Activated T-helper 17 cell treated with anti-CD3 and anti-CD28 coated beads, Interleukin-2, amount 50 U/mL, for 72 hours (primary cell): ENCODE data around the gene CAMK2G. TPM values are rescaled to one million over a fixed set of nuclear protein-coding genes. Genes with fewer than 3 reads are reported as not detected.

Experiments used
- ATAC-seq: fragments of 150-1000 bp; cut with Tn5 transposase; replicated peaks from 2 replicates; pipeline ENCODE4 v1.10.0; 2021; ENCODE audit warnings: mild to moderate bottlenecking, moderate library complexity
- H3K27ac Mint-ChIP-seq: one replicate; pipeline ENCODE4 v1.8.0; 2022; ENCODE audit warnings: mixed read lengths
- H3K27me3 Mint-ChIP-seq: one replicate; pipeline ENCODE4 v1.8.0; 2022; ENCODE audit warnings: mixed read lengths
- H3K36me3 Mint-ChIP-seq: one replicate; pipeline ENCODE4 v1.8.0; 2022; ENCODE audit warnings: low read depth, mild to moderate bottlenecking, mixed read lengths
- H3K4me1 Mint-ChIP-seq: one replicate; pipeline ENCODE4 v1.8.0; 2022; ENCODE audit warnings: mixed read lengths
- H3K4me3 Mint-ChIP-seq: one replicate; pipeline ENCODE4 v1.8.0; 2022; ENCODE audit warnings: mild to moderate bottlenecking, mixed read lengths
- H3K9me3 Mint-ChIP-seq: one replicate; pipeline ENCODE4 v1.8.0; 2022; ENCODE audit warnings: mixed read lengths
- total RNA-seq, 2 donors: library from RNA; stranded (reverse); gene quantifications; one replicate each; pipeline ENCODE4 v1.2.3, GENCODE V29; 2022

CAMK2G gene
- total RNA-seq, 2 donors from 2014 or later, result 19.5 to 23.2 TPM

DNA sequence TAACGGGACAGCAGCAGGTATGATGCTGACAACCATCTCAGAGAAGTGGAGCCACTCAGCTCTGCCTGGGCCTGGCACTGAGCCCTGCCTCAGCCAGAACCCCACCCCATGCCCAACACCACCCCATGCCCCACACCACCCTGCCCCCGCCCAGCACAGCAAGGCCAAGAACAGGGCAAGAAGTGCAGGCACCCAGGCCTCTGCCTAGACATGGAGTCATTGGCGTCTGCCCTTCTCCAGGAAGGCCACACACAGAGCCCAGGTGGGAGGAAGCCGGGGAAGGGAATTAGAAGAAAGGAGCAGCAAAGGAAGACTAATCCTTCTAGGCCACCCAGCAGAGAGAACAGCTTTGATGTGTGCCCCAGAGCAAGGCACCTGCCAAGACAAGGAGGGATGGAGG, 18.9 kb downstream of the CAMK2G start:
- Mint-ChIP-seq H3K4me3 (no peak overlapping the region), H3K4me1 (peaks cover 19% of the 10 kb centered on the region), H3K9me3 (no peaks in the 10 kb centered on the region), H3K36me3 (peaks cover 47% of the 10 kb centered on the region), H3K27me3 (no peaks in the 10 kb centered on the region), H3K27ac (peak overlapping the region; percentile 72)
- ATAC-seq, result no peak

DNA sequence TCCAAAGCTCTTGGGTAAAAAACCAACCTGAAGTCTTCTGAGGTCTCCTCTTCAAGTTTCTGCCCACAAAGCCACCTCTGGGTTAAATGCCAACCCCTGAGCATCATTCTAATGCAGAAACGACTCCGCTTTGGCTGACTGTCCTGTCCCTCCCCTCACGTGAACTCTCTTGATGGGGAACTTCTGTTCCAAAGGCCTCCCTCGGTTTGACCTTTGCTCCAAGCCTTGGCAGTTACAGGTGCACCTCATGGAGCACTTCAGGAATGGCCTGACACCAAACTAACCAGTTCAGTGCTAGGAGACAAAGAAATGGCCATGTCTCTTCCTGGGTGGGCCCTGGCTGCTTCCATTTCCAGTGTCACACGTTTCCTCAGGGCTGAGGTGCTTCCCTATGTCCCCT, 20.0 kb downstream of the CAMK2G start:
- no peaks in the 10 kb centered on the region for H3K9me3 Mint-ChIP-seq
- H3K27me3 Mint-ChIP-seq, result no peaks in the 10 kb centered on the region
- H3K4me1 Mint-ChIP-seq, result peaks cover 23% of the 10 kb centered on the region
- no peak overlapping the region for H3K4me3 Mint-ChIP-seq
- H3K36me3 Mint-ChIP-seq, result peaks cover 46% of the 10 kb centered on the region
- peak overlapping the region; percentile 72 for H3K27ac Mint-ChIP-seq
- no peak for ATAC-seq

DNA sequence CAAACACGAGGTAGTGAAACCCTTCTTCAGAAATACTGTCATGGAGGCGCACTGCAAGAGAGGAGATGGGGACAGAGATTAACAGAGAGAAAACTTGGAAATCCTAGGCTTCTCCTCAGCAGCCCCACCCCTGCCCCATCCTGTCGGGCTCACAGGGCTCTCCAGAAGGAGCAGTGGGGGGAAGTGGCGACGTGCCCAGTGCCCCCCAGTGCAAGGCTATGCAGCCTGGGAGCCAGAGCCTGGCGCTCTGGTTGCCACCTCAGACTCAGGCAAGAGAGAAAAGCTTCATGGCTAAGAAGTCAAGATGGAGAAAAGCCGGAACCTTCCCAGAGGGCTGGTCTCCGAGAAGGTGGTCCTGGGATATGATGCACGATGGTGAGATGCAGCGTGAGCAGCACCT, 21.2 kb downstream of the CAMK2G start:
- Mint-ChIP-seq H3K4me1 (peaks cover 21% of the 10 kb centered on the region), H3K27ac (no peak overlapping the region), H3K27me3 (no peaks in the 10 kb centered on the region), H3K9me3 (no peaks in the 10 kb centered on the region), H3K36me3 (peaks cover 50% of the 10 kb centered on the region), H3K4me3 (no peak overlapping the region)
- ATAC-seq, result no peak

DNA sequence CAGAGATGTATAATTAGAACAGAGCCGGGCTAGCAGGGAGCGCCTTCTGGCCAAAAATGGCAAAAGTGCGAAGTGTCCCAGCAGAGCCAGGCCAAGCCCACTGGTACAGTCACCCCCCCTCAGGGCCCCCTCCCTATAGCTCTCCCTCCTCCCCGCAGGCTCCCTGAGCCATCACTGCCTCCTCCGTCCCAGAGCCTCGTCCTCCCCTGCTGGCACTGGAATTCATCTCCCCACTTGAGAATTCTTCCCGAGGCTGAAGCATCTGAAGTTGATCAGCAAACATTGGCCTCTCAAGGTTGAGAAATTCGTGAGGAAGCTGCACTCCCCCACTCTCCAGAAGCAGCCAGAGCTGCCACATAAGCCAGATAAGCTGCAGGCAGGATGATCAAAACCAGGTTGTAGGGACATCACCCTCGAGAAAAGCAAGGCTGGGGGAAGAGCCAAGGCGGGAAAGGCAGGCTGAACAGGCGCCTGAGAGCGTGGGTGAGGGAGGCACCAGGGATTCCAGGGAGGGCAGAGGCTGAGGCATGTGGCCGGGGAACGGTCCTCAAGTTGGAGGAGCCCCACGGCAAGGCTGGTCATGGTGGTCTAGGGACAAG, 23.4 kb downstream of the CAMK2G start:
- Mint-ChIP-seq H3K4me3 (no peak overlapping the region), H3K27ac (no peak overlapping the region), H3K36me3 (peaks cover 55% of the 10 kb centered on the region), H3K9me3 (no peaks in the 10 kb centered on the region), H3K4me1 (peaks cover 9% of the 10 kb centered on the region), H3K27me3 (no peaks in the 10 kb centered on the region)
- ATAC-seq, result no peak

DNA sequence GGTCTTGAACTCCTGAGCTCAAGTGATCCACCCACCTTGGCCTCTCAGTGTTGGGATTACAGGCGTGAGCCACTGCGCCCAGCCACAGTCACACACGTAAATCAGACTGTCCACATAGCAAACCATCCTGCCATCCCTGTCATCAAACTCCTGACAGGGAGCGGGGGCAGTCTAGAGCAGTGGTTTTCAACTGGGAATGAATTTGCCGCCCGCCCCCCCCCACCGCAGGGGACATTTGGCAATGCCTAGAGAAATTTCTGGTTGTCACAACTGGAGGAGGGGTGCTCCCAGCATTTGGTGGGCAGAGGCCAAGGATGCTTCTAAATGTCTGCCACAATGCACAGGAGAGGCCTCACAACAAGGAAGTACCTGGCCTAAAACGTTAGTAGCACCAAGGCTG, 24.1 kb downstream of the CAMK2G start:
- Mint-ChIP-seq H3K27me3 (no peaks in the 10 kb centered on the region), H3K36me3 (peaks cover 62% of the 10 kb centered on the region)

DNA sequence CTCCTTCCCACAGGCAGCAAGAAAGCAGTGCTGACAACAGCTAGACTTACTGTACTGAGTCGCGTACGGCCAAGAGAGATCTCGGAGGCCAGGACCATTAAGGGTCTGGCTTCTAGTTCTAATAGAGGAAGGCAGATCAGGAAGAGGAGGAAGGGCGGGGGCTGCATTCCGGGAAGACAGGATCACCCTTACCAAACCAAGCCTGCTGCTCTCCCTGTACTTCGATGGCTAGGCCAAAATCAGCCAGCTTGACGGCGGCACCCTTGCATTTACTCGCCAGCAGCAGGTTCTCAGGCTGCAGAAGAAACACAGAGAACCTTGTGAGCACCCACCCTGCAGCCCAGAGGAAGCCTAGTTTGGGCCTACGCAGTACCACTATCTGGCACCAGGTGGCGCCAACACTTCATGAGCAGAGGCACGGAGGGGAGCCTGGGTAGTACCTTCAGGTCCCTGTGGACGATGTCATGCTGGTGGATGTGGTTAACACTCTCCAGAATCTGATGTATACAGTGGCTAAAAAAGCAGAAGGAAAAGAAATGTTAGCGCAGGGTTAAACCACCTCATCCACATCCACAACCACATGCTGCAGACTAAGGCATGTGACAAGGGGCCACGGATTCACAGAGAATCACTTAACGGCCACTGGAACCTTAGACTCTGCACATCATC, 25.4 kb downstream of the CAMK2G start:
- no peaks in the 10 kb centered on the region for H3K9me3 Mint-ChIP-seq
- H3K4me1 Mint-ChIP-seq, result peaks cover 9% of the 10 kb centered on the region
- peak; percentile 99 for ATAC-seq
- H3K36me3 Mint-ChIP-seq, result peaks cover 74% of the 10 kb centered on the region
- peak overlapping the region; percentile 79 for H3K27ac Mint-ChIP-seq
- peak overlapping the region; percentile 51 for H3K4me3 Mint-ChIP-seq
- no peaks in the 10 kb centered on the region for H3K27me3 Mint-ChIP-seq

More for the DNA sequence above, 24.1 kb downstream of the CAMK2G start:
- H3K27ac Mint-ChIP-seq, result no peak overlapping the region
- H3K4me3 Mint-ChIP-seq, result no peak overlapping the region
- no peak for ATAC-seq
- peaks cover 9% of the 10 kb centered on the region for H3K4me1 Mint-ChIP-seq
- no peaks in the 10 kb centered on the region for H3K9me3 Mint-ChIP-seq

DNA sequence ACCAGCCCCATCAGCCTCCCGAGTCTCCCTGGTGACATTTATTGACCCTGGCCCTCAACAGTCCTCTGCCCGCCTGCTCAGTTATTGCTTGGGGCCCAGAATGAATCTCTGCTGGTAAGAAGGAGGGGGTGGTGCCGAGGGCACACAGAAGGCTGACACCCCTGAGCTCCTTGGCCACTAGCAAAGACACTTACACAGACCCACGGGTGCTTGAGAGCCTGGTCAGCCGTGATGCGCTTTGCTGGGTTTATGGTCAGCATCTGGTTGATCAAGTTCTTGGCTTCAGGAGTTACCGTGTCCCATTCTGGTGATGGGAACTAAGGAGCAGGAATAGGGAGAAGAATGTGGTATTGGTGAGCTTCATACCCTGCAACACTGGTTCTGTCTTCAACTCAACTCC, 27.3 kb downstream of the CAMK2G start:
- Mint-ChIP-seq H3K27ac (no peak overlapping the region), H3K36me3 (peaks cover 86% of the 10 kb centered on the region), H3K27me3 (no peaks in the 10 kb centered on the region), H3K9me3 (no peaks in the 10 kb centered on the region), H3K4me3 (no peak overlapping the region), H3K4me1 (peaks cover 9% of the 10 kb centered on the region)
- no peak for ATAC-seq

GRCh38 chr10:73843261-73843660, 31.1 kb downstream of the CAMK2G start:
- no peak for ATAC-seq
- Mint-ChIP-seq H3K9me3 (no peaks in the 10 kb centered on the region), H3K4me1 (no peaks in the 10 kb centered on the region), H3K27ac (peak overlapping the region; percentile 73), H3K27me3 (no peaks in the 10 kb centered on the region), H3K36me3 (peaks cover 82% of the 10 kb centered on the region), H3K4me3 (no peak overlapping the region)

DNA sequence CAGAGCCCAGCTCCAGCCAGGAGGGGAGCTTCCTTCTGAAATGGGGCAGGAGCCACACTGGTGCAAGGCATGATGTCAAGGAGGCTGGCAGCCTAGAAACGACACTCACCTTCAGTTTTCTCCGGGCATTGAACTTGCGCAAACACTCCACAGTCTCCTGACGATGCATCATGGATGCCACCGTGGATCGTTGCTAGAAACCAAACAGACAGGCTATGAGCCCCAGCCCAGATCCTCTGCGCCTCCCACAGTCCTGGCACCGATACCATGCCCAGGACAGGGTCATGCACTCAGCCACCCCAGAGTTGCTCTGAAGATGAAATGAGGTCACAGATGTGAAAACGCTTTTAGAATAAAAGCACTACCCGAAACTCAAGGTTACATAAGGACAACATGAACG, 32.0 kb downstream of the CAMK2G start:
- Mint-ChIP-seq H3K9me3 (no peaks in the 10 kb centered on the region), H3K27me3 (no peaks in the 10 kb centered on the region), H3K27ac (peak overlapping the region; percentile 61), H3K4me3 (no peak overlapping the region), H3K4me1 (no peaks in the 10 kb centered on the region), H3K36me3 (peaks cover 78% of the 10 kb centered on the region)
- ATAC-seq, result no peak

- Mint-ChIP-seq H3K4me1 (no peaks in the 10 kb centered on the region), H3K36me3 (peaks cover 78% of the 10 kb centered on the region), H3K27ac (peak overlapping the region; percentile 61), H3K9me3 (no peaks in the 10 kb centered on the region), H3K27me3 (no peaks in the 10 kb centered on the region), H3K4me3 (no peak overlapping the region)
- ATAC-seq, result no peak
Measured at GRCh38 chr10:73841526-73842285, 32.6 kb downstream of the CAMK2G start.

GRCh38 chr10:73841061-73841421, 33.3 kb downstream of the CAMK2G start:
- Mint-ChIP-seq H3K27me3 (no peaks in the 10 kb centered on the region), H3K4me3 (no peak overlapping the region), H3K9me3 (no peaks in the 10 kb centered on the region), H3K36me3 (peaks cover 77% of the 10 kb centered on the region), H3K27ac (no peak overlapping the region), H3K4me1 (no peaks in the 10 kb centered on the region)
- ATAC-seq, result no peak

DNA sequence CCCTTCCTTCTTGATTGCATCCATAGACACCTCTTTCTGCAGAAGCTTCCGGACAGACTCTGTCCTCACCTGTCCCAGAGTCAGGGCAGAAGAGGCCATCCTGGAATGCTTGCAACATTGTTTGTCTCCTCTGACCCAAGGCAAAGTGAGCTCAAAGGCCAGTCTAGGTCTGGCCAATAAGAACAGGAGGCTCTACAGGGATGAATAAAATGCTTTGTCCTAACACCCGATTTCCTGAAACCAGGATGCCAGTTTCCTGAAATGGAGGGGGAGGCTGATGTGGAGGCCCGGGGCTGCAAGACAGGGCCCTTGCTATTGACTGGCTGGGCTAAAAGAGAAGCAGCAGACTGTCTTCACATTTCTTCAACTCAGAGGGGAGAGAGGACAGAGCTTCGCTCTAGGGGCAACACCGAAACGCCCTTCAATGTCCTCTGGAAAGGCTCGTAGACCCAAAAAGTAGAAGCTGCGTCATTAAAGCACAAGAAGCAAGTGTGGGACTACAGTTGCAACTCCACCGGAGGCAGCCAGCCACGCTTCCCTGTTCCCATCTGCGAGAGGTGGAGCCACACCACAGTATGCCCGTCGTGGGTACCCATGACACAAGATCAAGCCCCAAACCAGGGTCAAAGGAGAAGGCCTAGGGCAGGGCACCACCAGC, 33.8 kb downstream of the CAMK2G start:
- ATAC-seq, result no peak
- peak overlapping the region; percentile 52 for H3K27ac Mint-ChIP-seq

DNA sequence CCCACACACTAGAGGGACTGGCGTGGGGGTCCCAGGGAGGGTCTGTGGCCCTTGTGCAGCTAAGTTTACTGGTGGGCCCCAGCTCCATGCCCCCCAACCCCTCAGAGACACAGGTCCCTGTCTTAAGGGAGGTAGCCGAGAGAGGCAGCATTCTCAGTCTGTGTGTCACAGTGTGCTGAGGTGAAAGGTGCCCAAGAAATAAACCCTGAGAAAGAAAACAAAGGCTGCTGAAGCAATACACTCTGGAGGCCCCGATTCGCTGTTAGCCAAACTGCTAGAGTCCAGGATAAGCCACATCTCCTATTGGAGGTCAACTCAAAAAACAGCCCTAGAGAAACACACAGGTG, 34.3 kb downstream of the CAMK2G start:
- H3K4me1 Mint-ChIP-seq, result no peaks in the 10 kb centered on the region
- no peaks in the 10 kb centered on the region for H3K9me3 Mint-ChIP-seq
- no peak for ATAC-seq
- H3K36me3 Mint-ChIP-seq, result peaks cover 77% of the 10 kb centered on the region
- H3K27me3 Mint-ChIP-seq, result no peaks in the 10 kb centered on the region
- H3K4me3 Mint-ChIP-seq, result no peak overlapping the region
- peak overlapping the region; percentile 52 for H3K27ac Mint-ChIP-seq

More for the DNA sequence above, 33.8 kb downstream of the CAMK2G start:
- Mint-ChIP-seq H3K4me3 (no peak overlapping the region), H3K9me3 (no peaks in the 10 kb centered on the region), H3K4me1 (no peaks in the 10 kb centered on the region), H3K36me3 (peaks cover 76% of the 10 kb centered on the region), H3K27me3 (no peaks in the 10 kb centered on the region)

DNA sequence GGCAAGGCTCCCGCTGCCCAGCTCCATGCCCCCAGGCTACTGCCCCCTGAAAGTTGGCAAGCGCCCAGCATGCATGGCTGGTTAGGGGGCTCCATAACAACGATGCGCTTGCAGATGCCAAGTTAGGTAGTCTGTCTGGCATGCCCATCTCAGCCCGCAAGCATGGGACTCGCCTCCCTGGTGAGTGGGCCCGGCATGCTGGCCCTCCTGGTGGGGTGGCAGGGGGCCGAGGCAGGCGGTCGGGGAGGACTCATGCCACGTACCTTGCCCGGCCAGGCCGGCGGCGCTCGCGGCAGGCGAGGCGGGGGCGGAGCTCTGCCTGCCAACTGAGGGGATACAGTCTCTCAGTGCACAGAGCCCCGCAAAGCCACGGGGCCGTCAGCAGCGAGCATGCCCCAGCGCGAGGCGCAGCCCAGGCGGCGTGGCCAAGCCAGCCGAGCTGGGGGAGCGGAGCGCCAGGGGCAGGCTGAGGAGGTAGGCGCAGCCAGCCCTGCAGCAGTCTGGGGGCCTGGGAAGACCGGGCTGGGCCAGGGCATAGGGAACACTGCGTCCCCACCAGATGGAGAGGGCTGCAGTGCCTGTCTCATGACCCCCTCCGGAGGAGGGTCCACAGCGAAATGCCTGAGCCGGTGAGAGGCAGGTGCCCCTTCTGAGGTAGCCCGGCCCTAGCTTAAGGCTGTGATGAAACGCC, 34.9 kb downstream of the CAMK2G start:
- Mint-ChIP-seq H3K36me3 (peaks cover 77% of the 10 kb centered on the region), H3K4me1 (no peaks in the 10 kb centered on the region), H3K27ac (no peak overlapping the region), H3K27me3 (no peaks in the 10 kb centered on the region), H3K9me3 (no peaks in the 10 kb centered on the region), H3K4me3 (no peak overlapping the region)
- no peak for ATAC-seq
